Activated CD4-positive, alpha-beta T cell treated with anti-CD3 and anti-CD28 coated beads for 24 hours (primary cell): ENCODE data around the gene KLHL13.
"Not testable (repeated sequence)": the region's sequence is repeated elsewhere in the genome, so short reads cannot be mapped to it uniquely, and the experiment has no call there.

Experiments used
- DNase-seq, 2 donors: peaks; one replicate each; pipeline ENCODE4 v3.0.0-alpha.2; 2020; ENCODE audit warnings: low read depth in 2 of 2

KLHL13 gene

DNA sequence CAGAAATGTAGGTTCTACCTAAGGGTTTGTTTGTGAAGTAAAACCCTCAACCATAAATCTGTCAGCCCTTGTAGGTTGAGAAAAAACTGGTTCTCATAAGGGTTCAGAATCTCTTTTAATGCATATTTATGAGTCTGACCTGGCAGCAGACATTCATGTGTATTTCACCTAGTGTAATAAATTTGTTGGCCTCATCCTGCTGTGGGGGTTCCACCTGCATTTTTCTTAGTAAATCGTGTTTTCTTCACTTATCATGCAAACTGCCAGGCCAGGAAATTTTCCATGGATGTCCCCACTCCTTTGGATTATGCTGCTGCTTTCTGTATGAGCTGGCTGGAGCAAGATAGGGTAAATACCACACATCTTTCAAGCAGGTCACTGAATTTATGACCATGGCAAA, 42.4 kb downstream of the KLHL13 start:
- no peak for DNase-seq

DNA sequence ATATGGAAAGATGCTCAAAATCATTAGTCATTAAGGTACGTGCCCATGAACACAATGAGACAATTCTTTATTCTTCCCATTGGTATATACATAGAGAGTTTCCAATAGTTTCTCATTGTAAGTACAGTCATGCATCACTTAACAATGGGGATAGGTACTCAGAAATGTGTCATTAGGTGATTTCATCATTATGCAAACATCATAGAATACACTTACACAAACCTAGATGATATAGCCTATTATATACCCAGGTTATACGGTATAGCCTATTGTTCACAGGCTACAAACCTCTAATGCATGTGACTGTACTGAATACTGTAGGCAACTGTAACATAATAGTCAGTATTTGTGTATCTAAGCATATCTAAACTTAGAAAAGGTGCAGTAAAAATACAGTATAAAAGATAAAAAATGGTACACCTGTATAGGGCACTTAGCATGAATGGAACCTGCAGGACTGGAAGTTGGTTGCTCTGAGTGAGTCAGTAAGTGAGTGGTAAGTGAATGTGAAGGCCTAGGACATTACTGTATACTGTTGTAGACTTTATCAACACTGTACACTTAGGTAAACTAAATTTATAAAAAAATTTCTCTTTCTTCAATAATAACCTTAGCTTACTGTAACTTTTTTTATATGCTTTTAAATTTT, 49.6 kb downstream of the KLHL13 start:
- DNase-seq, result no peak

DNA sequence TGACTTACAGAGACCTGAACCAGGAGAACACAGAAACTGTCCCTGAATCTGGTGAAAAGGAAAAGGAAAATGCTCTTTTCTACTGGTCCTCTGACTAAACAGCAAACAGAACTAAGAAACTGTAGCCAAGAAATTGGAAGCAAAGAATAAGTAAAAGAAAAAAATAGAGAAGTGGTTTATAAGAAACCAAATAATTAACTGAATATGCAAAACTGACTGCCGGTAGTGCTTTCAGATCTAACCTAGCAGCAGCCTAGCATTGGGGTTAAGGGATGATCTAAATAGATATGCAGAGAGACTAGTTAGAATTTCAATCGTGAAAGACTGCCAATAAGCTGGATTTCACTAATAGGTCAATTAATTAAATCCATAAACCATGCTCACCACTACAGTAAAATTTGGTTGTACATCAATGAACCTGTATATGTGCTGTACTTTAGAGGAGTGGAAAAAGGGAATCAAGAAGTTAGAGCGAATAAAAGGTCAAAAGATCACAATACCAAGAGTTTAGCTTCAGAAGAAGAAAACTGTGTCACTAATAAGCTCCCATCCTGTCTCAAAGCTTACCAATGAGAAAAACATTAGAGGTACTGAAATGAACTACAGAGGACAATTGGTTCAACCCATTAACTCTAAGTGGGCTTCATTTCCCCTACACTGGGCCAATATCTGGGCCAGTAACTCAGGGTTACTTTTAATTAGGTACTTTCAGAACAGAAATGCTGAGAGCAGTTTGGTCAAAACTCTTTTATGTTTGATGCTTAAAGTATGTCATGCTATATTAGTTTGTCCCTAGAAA, 53.6 kb downstream of the KLHL13 start:
- DNase-seq, result no peak

DNA sequence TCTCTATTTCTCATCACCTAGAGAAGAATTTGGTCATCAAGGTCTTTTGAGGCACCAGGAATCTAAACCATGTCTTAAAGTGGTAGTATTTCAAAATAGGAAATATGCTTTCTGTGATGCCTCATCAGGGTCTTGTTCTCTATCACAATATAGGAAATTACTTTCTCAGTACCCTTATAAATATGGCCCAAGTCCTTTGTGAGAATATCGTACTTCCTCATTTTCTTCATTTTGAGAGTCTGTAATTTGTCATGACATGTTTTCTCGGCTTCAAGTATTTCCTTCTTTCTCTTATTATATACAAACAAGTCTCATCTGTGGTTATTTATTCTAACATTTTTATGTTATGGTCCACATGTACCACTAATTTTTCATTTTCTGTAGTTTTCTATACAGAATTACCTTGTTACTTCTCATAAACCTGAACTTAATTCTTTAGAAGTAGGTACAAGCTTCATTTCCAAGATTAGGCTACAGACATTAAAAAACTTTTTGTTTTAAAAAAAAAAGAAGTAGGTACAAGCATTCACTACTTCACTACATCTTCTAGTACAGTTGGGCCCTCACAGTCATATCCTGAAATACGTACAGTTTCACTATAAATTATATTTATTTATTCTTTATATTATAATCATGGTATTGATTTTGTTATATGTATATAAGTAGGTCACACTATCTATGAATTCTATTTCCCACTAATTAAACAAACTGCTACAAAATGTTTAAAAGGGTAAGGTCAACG, 54.4 kb downstream of the KLHL13 start:
- DNase-seq, result no peak

DNA sequence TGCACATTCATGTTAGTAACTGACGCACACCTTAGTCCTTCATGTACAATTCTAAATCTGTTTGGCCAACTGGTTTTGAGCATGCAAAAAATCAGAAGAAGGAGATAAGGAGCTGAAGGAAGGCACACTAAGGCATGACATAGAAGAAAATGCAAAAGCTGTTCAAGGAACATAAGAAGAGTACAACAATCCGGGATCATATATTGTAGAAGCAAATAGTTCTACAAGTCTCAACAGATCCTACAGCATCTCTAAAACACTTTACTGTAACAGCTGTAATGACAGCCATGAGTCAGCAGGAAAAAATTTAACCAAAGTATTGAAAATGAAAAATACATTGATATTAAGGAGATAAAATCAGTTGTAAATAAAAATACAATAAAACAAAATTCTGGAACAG, 57.7 kb downstream of the KLHL13 start:
- DNase-seq, result no peak

DNA sequence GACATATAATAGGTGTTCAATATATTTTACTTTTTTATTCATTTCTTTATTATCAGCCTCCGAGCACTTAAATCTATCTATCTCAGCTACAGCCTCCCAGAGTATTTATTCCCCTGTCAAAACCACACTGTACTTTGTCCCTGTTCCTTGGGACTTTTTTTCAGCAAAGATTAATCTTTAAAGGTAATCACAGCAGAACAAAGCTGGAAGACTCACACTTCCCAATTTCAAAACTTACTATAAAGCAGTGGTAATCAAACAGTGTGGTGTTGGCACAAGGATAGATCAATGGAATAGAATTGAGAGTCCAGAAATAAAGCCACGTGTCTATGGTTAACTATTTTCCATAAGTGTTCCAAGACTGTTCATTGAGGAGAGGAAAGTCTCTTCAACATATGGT, 59.7 kb downstream of the KLHL13 start:
- no peak for DNase-seq

DNA sequence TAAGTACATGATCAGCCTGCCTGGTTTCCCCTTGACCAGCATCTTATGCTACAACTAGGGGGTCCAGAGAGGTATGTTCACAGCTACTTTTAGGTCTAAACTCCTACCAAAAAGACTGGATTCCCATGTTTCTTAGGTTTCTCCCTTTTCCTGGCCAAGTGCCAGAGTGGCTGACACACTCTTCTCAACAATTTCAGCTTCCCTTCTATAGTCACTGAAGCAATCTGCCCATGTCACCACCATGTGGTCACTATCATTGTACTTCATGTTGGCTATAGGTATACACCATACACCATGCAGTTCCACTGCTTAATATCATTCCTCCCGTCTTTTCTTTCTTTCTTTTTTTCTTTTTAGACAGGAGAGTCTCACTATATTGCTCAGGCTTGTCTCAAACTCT, 66.9 kb downstream of the KLHL13 start:
- no peak for DNase-seq

DNA sequence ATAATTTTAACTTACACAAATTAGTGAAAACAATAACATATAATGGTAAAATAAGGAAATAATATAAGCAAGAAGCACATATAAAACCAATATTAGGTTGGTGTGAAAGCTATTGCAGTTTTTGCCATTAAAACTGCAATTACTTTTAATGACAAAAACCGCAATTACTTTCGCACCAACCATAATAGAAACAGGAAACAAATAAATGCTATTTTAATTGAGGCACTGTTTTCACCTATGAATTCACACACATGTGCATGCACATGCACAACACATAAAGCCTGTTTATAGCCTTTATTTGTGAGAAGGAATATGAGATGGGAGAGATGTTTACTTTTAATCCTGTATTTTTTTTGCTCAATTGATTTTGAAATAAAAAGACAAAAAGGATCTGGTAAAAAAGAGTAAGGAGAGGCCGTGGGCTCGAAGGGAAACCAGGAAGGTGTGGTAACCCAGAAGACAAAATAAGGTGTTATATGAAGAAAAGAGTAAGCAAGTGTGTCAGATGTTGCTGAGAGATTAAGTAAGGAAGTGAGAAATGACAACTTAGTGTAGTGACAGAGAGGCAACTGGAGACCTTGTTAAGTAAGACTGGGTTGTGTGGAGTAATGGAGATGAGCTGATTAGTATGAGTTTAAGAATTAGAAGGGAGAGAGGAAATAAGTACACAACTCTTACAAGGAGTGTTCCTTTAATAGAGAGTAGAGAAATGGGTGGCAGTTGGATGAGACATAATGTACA, 69.0 kb downstream of the KLHL13 start:
- DNase-seq, result no peak

DNA sequence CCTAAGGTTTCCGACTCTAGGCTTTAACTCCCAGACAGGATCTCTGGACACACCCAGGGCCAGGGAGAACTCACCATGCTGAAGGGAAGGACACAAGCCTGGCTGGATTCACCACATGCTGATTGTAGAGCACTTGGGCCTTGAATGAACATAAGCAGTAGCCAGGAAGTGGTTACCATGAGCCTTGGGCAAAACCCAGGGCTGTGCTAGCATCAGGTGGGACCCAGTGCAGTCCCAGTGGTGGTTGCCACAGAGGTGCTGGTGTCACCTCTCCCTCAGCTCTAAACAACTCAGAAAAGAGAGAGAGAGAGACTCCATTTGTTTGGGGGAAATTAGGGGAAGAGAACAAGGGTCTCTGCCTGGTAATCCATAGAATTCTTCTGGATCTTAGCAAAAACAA, 77.0 kb downstream of the KLHL13 start:
- DNase-seq, result no peak

DNA sequence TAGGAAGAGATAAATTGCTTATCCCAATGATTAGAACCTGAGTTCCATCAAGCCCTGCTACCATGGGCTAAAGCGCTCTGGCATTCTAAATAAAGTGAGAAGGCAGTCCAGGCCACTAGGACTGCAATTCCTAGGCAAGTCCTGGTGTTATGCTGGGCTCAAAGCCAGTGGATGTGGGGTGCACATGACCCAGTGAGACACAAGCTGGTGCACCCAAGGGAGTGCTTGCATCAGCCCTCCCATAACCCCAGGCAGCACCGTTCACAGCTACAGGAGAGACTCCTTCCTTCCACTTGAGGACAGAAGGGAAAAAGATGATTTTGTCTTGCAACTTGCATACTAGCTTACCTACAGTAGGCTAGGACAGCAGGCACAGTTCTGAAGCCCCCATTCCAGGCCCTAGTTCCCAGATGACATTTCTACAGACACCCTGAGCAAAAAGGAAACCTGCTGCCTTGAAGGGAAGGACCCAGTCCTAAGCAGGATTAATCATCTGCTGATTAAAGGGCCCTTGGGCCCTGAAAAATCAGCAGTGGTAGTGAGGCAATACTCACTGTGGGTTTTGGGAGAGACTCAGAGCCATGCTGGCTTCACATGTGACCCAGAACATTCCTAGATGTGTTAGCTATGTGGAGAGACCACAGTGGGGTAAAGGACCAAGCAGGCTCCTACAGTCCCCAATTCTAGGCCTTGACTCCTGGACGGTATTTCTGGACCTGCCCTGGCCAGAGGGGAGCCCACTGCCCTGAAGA, 77.8 kb downstream of the KLHL13 start:
- no peak for DNase-seq

DNA sequence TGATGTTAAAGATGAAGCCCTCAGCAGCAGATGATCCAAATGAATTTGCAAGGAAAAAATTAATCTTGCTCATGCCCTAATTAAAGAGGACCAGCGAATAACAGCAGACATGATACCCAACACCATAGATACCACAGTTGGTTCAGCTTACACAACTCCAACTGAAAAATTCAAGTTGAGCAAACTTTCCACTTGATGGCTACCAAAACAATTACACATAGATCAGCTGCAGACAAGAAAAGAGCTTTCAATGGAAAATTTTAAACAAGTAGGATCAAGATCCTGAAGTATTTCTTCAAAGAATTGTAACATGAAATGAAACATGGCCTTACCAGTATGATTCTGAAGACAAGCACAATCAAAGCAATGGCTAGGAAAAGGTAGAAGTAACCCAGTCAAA, 90.0 kb downstream of the KLHL13 start:
- no peak for DNase-seq

DNA sequence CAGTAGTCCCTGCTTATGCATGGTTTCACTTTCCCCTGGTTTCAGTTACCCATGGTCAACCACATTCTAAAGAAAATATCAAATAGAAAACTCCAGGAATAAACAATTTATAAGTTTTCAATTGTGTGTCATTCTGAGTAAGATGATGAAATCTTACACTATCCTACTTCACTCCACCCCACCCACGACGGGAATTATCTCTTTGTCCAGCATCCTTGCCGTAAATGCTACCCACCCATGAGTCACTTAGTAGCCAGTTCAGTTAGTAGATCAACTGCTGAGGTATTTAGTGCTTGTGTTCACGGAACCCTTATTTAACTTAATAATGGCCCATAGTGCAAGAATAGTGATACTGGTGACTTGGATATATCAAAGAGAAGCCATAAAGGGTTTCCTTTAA, 91.4 kb downstream of the KLHL13 start:
- DNase-seq, result no peak

DNA sequence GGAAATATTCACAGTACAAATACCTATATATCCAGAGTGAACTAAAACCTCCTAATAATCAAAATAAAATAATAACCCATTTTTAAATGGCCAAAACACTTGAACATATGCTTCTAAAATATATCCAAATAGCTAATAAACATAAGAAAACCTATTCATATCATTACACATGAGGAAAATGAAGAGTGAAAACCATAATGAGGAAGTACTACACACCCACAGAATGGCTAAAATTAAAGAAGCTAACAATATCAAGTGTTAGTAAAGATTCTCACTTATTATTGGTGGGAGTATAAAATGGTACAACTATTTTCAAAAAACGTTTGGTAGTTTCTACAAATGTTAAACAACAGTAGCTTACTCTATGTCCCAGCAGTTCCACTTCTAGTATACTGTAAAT, 92.1 kb downstream of the KLHL13 start:
- no peak for DNase-seq

DNA sequence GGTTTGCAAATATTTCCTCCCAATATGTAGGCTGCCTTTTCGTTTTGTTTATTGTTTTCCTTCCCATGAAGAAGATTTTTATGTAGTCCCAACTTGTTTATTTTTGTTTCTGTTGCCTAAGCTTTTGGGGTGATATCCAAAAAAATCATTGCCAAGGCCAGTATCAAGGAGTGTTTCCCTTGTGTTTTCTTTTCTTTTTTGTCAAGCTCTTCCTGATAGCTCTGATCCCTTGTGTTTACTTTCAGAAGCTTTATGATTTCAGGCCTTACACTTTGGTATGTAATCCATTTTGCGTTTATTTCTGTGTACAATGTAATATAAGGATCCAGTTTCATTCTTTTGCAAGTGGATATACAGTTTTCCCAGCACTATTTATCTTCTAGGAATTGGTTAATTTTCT, 93.9 kb downstream of the KLHL13 start:
- no peak for DNase-seq

DNA sequence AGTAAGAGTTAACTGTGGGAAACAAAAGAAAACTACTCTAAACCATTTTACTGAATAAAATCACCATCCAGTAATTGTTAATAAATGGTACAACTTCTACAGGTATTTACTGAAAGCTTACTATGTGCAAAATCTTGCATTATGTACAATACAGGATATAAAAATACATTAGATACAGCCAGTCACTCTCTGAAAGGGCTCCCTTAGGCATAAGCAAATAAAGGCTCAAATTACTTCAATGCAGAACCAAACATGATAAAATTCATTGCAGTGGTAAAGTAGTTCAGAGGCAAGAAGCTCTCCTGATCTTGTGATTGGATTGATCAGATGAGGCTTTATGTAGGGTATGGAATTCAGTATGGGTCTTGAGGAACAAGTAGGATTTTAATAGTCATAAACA, 100.2 kb downstream of the KLHL13 start:
- DNase-seq, result no peak

DNA sequence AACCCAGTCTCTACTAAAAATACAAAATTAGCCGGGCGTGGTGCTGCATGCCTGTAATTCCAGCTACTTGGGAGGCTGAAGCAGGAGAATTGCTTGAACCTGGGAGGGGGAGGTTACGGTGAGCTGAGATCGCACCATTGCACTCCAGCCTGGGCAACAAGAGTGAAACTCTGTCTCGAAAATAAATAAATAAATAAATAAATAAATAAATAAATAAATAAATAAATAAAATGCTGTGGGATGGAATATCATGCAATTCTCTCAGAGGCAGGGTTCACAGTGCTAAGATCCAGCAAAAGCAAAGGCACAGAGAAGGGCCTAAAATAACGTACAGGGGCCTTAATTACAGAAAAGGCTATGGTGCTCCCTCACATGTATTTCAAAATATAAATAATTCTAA, 114.2 kb downstream of the KLHL13 start:
- not testable (repeated sequence) for DNase-seq

DNA sequence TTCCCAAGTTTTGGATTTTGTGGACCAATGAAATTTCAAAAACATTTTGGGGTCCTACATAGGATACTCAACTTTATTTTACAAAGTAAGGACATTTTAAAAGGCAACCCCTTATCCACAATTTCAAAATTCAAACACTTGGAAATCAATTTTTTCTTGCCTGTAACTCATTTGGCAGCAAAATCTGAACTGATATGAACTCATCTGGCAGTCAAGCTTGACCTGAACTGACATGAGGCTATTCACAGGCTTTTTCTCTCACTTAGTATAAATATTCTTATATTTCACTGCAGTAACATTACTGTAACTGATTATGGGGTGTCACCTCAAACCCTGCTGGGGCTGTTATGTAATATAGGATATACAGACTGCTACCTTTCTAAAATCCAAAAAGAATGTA, 116.1 kb downstream of the KLHL13 start:
- no peak for DNase-seq

DNA sequence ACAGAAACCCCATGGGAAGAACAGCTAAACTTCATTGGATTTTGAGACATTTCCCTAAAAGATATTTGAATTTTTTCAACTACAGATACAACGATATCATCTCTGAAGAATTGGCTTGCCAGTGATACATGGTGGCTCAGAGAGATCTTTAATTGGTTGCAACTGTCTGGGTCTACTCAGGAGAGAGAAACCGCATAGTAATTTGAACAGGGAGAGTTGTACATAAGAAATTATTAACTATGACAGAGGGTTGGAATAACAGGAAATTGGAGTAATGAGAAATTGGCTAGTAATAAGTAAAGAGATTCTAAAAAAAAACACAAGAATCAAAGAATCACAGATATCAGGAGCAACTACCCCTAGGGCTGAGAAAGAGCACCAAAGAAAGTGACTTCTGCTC, 118.4 kb downstream of the KLHL13 start:
- no peak for DNase-seq

DNA sequence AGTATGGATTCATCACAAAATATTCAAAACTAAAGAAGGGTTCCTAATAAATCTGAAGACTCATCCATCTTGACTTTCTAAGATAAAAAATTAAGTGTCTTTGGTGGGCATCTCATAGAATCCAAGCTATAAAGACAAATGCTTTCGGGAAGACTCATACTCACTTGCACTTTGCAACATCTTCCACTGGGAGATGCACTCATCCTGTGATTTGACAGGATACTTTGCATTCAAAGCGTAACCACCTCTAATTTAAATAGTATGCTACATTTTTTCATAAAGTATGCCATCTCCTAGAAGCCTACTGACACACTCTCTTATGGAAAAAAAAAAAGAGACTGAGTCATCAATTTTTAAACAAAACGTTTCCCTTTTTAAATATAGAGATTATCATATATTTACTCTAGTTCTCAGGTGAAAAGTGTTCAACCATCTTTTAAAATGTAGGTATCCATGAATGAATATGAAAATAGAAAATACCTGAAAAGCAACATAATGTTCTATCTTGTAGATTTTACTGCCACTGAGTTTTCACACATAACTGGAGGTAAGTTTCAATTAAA, 119.6 kb downstream of the KLHL13 start:
- no peak for DNase-seq

DNA sequence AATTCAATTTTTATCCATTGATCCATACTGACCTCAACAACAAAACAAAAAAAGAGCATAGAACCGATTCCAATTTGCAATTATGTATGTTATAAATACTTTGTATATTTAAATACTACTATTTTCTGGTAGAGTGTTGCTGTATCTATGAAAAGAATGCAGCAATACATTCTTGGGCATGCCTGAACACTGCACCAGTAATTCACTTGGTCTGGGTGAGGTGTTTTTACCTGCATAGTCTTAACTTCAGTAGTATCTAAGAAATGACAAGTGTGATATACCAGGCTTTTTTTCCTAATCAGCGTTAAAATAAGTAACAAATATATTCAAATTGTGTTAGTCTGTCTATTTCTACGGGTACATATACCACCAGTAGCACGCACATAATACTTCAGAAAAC, 120.2 kb downstream of the KLHL13 start:
- no peak for DNase-seq

DNA sequence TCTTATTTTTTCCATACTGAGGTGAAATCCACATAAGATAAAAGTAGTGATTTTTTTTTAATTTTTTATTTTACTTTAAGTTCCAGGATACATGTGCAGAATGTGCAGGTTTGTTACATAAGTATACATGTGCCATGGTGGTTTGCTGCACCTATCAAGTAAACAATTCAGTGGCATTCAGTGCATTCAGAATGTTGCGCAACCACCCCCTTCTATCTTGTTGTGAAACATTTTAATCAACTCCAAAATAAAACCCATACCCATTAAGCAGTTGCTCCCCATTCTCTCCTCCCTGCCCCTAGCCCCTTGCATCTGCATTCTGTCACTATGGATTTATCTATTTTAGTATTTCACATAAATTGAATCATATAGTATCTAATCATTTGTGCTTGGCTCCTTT, 121.2 kb downstream of the KLHL13 start:
- no peak for DNase-seq
